ENCODE measurements around the gene POU2AF1. TPM values are rescaled to one million over a fixed set of nuclear protein-coding genes. Genes with fewer than 3 reads are reported as not detected.

POU2AF1 gene, protein sequence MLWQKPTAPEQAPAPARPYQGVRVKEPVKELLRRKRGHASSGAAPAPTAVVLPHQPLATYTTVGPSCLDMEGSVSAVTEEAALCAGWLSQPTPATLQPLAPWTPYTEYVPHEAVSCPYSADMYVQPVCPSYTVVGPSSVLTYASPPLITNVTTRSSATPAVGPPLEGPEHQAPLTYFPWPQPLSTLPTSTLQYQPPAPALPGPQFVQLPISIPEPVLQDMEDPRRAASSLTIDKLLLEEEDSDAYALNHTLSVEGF
- under 1 TPM; 0.48 to 0.62 TPM for total RNA-seq

DNA sequence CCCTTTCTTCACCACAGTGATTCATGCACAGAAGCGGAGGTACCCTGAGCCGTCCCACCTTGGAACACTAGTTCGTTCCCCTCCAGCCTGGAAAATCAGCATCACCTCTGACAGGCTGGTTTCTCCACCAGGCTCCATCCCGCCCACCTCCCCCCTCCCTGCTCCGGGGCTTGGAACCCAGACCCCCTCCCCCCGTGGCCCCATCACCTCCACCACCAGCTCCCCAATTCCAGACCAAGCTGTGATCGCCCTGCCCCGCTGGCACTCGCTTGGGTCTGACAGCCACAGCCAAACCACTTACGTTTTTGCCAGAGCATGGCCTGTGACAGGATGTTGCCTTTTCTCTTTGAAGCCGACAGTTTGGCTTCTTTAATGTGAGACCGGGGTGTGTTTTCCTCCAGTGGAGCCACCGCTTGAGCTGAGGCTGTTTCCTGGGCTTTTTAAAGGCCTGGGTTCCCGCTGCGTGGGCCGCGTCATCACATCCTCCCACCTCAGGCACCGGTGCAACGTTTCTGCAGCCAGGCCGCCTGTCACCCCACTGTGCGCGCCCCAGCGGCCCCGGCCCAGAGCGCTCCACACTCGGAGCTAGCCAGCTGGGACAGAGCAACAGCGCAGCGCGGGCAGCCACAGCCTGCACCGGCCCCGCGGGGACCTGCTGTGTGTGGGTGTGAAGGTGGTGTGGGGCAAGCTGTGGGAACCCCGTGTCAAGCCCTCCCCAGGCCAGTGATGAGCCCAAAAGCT lies at the start of gene POU2AF1:
Gene POU2AF1, minus strand, starts transcription at position 415 of the 741 bp plus-strand sequence. Its CDS starts 98 bp downstream, at position 317.
- CTCF ChIA-PET, result interaction anchor here (0.5 to 1.9 kb wide), 2 partner anchors 36 to 68 kb away, joined by 3 to 6 read pairs; no protein-coding TSS in a partner anchor
- no peaks in the 10 kb centered on the region for H3K36me3 Mint-ChIP-seq (ENCODE audit: low read depth)

DNA sequence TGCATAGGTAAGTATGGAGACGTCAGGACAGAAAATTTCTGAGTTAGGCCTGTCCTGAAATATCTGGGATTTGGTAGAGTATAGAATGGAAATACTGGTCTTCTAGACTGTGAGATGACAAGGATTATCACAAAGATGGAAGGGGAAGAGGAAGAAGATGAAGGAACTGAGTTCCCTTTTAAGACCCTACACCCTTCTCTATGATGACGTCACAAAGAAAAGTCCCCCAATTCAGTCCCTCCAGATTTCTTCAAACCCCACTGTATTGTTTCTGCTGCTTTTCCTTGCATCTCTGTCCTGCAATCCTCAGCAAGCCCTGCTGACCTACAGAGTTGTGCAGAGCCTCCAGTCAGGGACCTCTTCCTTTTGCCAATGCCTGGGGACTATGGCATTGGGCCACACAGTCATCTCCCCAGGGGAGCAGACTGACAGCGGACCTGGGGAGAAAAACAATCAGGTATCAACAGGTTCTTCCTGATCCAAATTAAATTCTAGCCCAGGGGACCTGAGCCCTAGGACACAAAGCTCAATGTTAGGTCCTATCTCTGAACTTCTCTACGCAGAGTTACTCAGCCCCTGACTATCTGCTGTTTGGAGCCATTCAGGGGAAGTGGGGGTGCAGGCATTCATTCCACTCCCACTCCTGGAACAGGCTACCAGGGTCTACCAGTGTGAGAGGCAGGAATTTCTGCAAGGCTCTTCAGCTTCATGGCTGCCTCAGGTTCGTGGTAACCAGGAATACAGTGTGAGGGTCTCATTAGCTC lies 49.2 kb upstream of the POU2AF1 start:
- no peak overlapping the region for H3K27ac Mint-ChIP-seq
- no peaks in the 10 kb centered on the region for H3K9me3 Mint-ChIP-seq
- no peak overlapping the region for H3K4me3 Mint-ChIP-seq
- DNase-seq, result no peak
- no peaks in the 10 kb centered on the region for H3K27me3 Mint-ChIP-seq (ENCODE audit: low read depth)
- no peaks in the 10 kb centered on the region for H3K36me3 Mint-ChIP-seq (ENCODE audit: low read depth)
- H3K4me1 Mint-ChIP-seq (ENCODE audit: low read depth), result no peaks in the 10 kb centered on the region
- CTCF ChIA-PET, result interaction anchor here (0.6 to 11.2 kb wide), 33 partner anchors 11 to 1106 kb away, joined by 3 to 210 read pairs (median 4); no protein-coding TSS in a partner anchor
- intact Hi-C loops (cut with micrococcal nuclease), result loop anchor here (2.0 to 5.0 kb wide), 2 partner anchors 19 to 716 kb away; partner anchors contain the start of gene ARHGAP20

More for the DNA sequence above, at the start of gene POU2AF1:
- Mint-ChIP-seq H3K27ac (peak within 1 kb of the TSS; percentile 86), H3K9me3 (no peaks in the 10 kb centered on the region), H3K4me1 (ENCODE audit: low read depth) (peaks cover 58% of the 10 kb centered on the region), H3K4me3 (peak within 1 kb of the TSS; percentile 71), H3K27me3 (ENCODE audit: low read depth) (no peaks in the 10 kb centered on the region)
- intact Hi-C loops (cut with micrococcal nuclease), result loop anchor here (1.0 to 10.0 kb wide), 6 partner anchors 35 to 947 kb away; partner anchors contain the start of genes DIXDC1, PPP2R1B and SIK2
- peak; percentile 81 for DNase-seq

DNA sequence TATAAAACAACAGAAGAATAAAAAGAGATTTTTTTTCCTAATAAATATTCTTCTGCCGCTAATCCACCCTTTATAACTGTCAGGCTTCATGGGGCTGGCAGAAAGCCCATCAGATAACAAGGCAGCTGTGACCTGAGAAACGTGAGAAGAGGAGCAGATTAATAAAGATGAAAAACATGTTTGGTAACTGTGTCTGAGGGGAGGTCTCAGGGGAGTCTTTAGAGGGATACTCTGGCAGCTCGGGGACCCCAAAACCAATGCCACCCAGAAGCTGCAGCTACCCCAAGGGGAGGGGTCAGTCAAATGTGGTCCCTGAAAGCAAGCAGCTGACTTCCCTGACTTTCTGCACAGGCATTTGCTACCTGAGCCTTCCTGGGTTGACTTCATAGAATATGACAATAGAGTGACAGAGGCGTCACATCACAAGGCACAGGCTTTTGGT lies 48.4 kb upstream of the POU2AF1 start:
- intact Hi-C loops (cut with micrococcal nuclease), result loop anchor here (5.0 kb wide), 1 partner anchor 715 kb away; the partner anchor contains the start of gene ARHGAP20
- Mint-ChIP-seq H3K27ac (no peak overlapping the region), H3K36me3 (ENCODE audit: low read depth) (no peaks in the 10 kb centered on the region), H3K9me3 (no peaks in the 10 kb centered on the region), H3K27me3 (ENCODE audit: low read depth) (no peaks in the 10 kb centered on the region), H3K4me1 (ENCODE audit: low read depth) (no peaks in the 10 kb centered on the region), H3K4me3 (no peak overlapping the region)
- no peak for DNase-seq
- CTCF ChIA-PET, result interaction anchor here (0.8 to 11.2 kb wide), 11 partner anchors 10 to 147 kb away, joined by 3 to 210 read pairs (median 4); no protein-coding TSS in a partner anchor

DNA sequence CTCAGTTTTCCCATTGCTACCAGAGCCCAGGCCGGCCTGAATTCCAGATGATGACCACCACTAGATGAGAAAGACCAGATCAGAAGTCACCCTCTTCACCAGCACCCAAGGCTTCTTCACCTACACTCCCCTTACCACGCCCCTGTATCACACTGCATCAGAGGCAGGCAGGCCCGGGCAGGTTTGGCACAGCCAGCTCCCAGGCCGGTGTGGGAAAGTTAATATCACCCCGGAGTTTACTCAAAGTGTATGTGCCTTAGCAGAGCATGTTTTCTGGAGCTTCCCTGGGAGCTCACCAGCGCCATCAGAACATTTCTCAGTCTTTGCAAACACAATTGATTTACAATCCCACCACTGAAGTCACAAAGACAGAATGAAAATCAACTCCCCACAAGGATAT lies 47.5 kb upstream of the POU2AF1 start:
- CTCF ChIA-PET, result interaction anchor here (0.9 to 11.2 kb wide), 12 partner anchors 9 to 195 kb away, joined by 3 to 210 read pairs (median 4); no protein-coding TSS in a partner anchor
- intact Hi-C loops (cut with micrococcal nuclease), result loop anchor here (5.0 kb wide), 1 partner anchor 714 kb away; the partner anchor contains the start of gene ARHGAP20
- no peaks in the 10 kb centered on the region for H3K36me3 Mint-ChIP-seq (ENCODE audit: low read depth)

DNA sequence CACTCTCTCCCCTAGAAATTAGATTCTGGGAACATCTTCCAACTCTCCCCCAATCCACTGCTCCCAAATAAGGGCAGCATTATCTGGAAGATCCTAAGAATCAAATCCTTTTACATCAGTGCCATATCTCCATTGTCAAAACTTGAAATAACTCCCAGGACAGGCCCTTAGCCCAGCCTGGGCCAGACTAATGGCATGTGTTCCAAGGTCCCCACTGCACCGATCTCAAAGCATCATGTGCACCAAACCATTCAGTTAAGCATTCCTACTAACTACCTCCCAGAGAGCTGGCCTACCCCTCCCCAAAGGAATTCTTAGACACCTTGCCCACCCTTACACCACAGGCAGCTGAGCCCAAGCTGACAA lies 44.2 kb upstream of the POU2AF1 start:
- H3K4me1 Mint-ChIP-seq (ENCODE audit: low read depth), result peaks cover 3% of the 10 kb centered on the region
- H3K27me3 Mint-ChIP-seq (ENCODE audit: low read depth), result no peaks in the 10 kb centered on the region
- CTCF ChIA-PET, result interaction anchor here (0.7 to 11.2 kb wide), 20 partner anchors 9 to 193 kb away, joined by 3 to 210 read pairs (median 4); no protein-coding TSS in a partner anchor
- no peaks in the 10 kb centered on the region for H3K36me3 Mint-ChIP-seq (ENCODE audit: low read depth)
- DNase-seq, result no peak
- intact Hi-C loops (cut with micrococcal nuclease), result loop anchor here (1.0 kb wide), 2 partner anchors 64 to 140 kb away; no protein-coding TSS in a partner anchor
- H3K4me3 Mint-ChIP-seq, result no peak overlapping the region
- H3K9me3 Mint-ChIP-seq, result no peaks in the 10 kb centered on the region
- no peak overlapping the region for H3K27ac Mint-ChIP-seq

More for the DNA sequence above, 47.5 kb upstream of the POU2AF1 start:
- no peak for DNase-seq
- Mint-ChIP-seq H3K27ac (no peak overlapping the region), H3K4me1 (ENCODE audit: low read depth) (no peaks in the 10 kb centered on the region), H3K9me3 (no peaks in the 10 kb centered on the region), H3K4me3 (no peak overlapping the region), H3K27me3 (ENCODE audit: low read depth) (no peaks in the 10 kb centered on the region)

DNA sequence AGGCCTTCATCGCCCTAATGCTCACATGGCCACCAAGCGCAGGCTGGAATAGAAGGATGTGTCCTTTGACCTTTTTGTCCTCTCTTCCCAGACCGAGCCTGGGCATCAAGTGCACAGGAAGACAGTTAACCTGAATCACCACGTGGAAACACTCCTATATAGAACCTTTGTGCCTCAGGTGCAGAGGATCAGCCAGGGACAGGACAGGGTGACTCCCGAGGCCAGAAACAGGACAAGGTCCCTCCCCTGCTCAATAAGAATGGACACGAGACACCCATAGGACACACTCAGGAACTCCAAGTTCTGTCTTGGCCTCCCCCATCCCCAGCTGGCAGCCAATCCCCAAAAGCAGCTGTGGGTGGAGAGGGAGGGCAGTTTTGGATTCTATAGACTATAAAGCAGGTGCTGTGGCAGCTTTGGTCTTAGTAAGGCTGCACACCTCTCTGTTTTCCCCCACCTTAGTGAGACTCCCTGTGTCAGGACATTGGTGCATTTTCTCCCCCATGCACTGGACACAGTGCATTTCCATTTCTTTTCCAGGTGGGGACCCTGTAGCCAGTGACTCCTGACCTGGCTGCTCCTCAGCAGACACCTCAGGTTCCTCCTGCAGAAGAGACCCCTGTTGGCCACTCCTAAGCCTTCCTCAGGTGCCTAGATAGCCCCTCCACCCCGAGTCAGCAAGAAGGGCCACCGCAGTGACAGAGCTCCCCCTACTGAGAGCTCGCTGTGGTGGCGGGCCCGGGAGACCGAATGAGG lies 43.6 kb upstream of the POU2AF1 start:
- CTCF ChIA-PET, result interaction anchor here (0.7 to 11.2 kb wide), 20 partner anchors 9 to 278 kb away, joined by 3 to 210 read pairs (median 4); no protein-coding TSS in a partner anchor
- peaks cover 7% of the 10 kb centered on the region for H3K4me1 Mint-ChIP-seq (ENCODE audit: low read depth)
- no peaks in the 10 kb centered on the region for H3K27me3 Mint-ChIP-seq (ENCODE audit: low read depth)
- intact Hi-C loops (cut with micrococcal nuclease), result loop anchor here (1.0 kb wide), 2 partner anchors 63 to 139 kb away; no protein-coding TSS in a partner anchor
- H3K9me3 Mint-ChIP-seq, result no peaks in the 10 kb centered on the region
- no peak overlapping the region for H3K4me3 Mint-ChIP-seq
- peak; percentile 70 for DNase-seq
- no peaks in the 10 kb centered on the region for H3K36me3 Mint-ChIP-seq (ENCODE audit: low read depth)
- H3K27ac Mint-ChIP-seq, result no peak overlapping the region

DNA sequence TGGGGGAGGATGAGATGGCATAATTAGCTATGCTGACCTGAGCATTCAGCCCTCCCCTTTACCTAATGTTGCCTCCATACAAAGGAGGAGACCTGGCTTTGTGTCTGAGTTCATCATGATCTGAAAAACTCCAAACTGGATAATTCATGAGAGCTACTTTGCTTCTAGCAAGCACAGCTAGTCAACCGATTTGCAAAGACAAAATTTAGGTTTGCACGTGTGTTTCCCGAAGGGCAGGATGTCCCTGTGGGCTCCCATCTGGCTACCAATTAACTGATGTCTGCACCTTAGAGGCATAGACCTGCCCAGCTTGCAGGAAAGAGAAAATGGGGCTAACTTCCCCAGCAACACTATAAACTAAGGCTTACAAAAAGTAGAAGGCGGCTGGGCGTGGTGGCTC lies 42.2 kb upstream of the POU2AF1 start:
- Mint-ChIP-seq H3K9me3 (no peaks in the 10 kb centered on the region), H3K27ac (no peak overlapping the region), H3K4me3 (no peak overlapping the region), H3K36me3 (ENCODE audit: low read depth) (no peaks in the 10 kb centered on the region), H3K4me1 (ENCODE audit: low read depth) (peaks cover 20% of the 10 kb centered on the region), H3K27me3 (ENCODE audit: low read depth) (no peaks in the 10 kb centered on the region)
- DNase-seq, result no peak
- CTCF ChIA-PET, result interaction anchor here (1.2 to 3.6 kb wide), 3 partner anchors 25 to 223 kb away, joined by 3 to 33 read pairs (median 4); no protein-coding TSS in a partner anchor
- intact Hi-C loops (cut with micrococcal nuclease), result no loop called here

DNA sequence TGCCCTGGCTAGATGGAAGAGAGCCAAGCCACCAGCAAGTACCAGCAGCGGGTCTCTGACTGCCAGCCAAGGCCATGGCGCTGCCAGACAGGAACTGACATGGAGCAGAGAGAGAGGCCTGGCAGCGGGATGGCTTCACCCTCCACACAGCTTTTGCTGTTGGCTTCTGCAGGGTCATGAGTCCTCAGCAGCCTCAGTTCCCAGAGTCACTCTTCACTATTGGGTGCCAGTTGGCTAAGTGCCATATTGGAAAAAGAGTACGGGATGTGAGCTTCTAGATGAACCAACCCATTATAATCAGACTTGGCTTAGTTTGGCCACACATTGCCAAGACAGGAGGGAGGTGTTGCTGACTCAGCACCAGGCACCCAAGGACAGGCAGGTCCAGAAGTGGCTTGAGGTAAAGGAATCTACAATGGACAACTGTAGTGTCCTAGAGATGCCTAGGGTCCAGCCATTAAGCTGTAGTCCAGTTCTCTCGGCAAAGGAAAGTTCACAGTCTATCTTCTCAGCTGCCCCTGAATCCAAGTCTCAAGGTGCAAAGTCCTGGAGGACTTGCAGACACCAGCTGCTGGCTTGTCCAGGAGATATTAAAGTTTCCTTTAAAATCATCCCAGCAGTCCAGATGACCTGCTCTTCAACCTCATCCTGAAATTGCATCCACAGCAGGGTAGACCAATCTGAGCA lies 40.7 kb upstream of the POU2AF1 start:
- no peak for DNase-seq
- Mint-ChIP-seq H3K9me3 (no peaks in the 10 kb centered on the region), H3K36me3 (ENCODE audit: low read depth) (no peaks in the 10 kb centered on the region), H3K4me3 (no peak overlapping the region), H3K27me3 (ENCODE audit: low read depth) (no peaks in the 10 kb centered on the region), H3K4me1 (ENCODE audit: low read depth) (peaks cover 25% of the 10 kb centered on the region), H3K27ac (no peak overlapping the region)
- intact Hi-C loops (cut with micrococcal nuclease), result no loop called here
- CTCF ChIA-PET, result interaction anchor here (1.0 to 6.4 kb wide), 4 partner anchors 9 to 137 kb away, joined by 3 to 60 read pairs (median 18); no protein-coding TSS in a partner anchor

DNA sequence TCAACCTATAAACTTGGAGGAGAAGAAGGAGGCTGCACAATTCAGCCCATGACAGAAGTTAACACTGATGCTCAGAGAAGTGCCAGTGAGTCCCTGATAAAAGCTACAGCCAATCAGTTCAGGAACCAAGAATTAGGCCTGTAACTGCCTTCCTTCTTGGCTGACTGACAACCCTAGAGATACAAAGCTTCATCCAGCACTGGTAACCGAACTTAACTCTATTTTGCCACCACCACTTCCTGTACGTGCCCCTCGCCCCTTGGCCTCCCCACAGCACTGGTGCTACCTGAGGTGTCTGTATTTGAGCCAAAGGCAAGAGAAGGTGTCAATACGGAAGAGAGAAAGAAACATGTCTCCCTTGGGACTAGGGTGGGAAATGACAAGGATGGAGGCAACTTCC lies 40.1 kb upstream of the POU2AF1 start:
- no peak overlapping the region for H3K27ac Mint-ChIP-seq
- H3K36me3 Mint-ChIP-seq (ENCODE audit: low read depth), result no peaks in the 10 kb centered on the region
- H3K9me3 Mint-ChIP-seq, result no peaks in the 10 kb centered on the region
- CTCF ChIA-PET, result interaction anchor here (1.1 to 6.4 kb wide), 4 partner anchors 8 to 136 kb away, joined by 3 to 60 read pairs (median 18); no protein-coding TSS in a partner anchor
- intact Hi-C loops (cut with micrococcal nuclease), result no loop called here
- H3K4me1 Mint-ChIP-seq (ENCODE audit: low read depth), result peaks cover 31% of the 10 kb centered on the region
- no peak for DNase-seq
- H3K27me3 Mint-ChIP-seq (ENCODE audit: low read depth), result no peaks in the 10 kb centered on the region
- no peak overlapping the region for H3K4me3 Mint-ChIP-seq

DNA sequence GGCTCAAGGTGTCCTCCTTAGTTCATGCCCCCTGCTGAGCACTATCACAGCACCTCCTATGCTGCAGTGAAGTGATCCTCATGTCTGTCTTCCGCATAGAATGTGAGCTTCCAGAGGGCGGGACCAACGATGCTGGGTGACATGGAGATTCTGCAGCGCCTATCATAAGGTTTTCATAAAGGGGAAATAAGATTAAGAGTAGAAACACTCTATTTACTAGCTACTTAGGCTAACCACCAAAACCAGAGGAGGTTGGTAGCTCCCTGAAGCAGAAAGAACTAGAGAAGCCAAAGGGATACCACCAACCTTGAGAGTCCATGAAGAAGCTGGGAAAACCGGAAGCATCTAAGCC lies 39.3 kb upstream of the POU2AF1 start:
- H3K4me3 Mint-ChIP-seq, result no peak overlapping the region
- no peaks in the 10 kb centered on the region for H3K27me3 Mint-ChIP-seq (ENCODE audit: low read depth)
- no peak for DNase-seq
- H3K4me1 Mint-ChIP-seq (ENCODE audit: low read depth), result peaks cover 38% of the 10 kb centered on the region
- intact Hi-C loops (cut with micrococcal nuclease), result no loop called here
- CTCF ChIA-PET, result interaction anchor here (0.8 to 6.4 kb wide), 7 partner anchors 10 to 157 kb away, joined by 3 to 60 read pairs (median 4); no protein-coding TSS in a partner anchor
- no peaks in the 10 kb centered on the region for H3K36me3 Mint-ChIP-seq (ENCODE audit: low read depth)
- H3K9me3 Mint-ChIP-seq, result no peaks in the 10 kb centered on the region
- no peak overlapping the region for H3K27ac Mint-ChIP-seq
